B cell (primary cell): ENCODE results near the gene RASD1. TPM values are rescaled to one million over a fixed set of nuclear protein-coding genes. Genes with fewer than 3 reads are reported as not detected.

ENCODE experiments used
- ATAC-seq: fragments of 200-7000 bp; cut with Tn5 transposase; one replicate; pipeline ENCODE4 v1.10.0; 2021; ENCODE audit warnings: low read depth, mild to moderate bottlenecking, moderate number of reproducible peaks, moderate library complexity
- CTCF ChIA-PET: fragments of 350-600 bp; sonication (Branson Sonifier 250); formaldehyde crosslinking; loops from one replicate; lab custom pipeline; 2021; ENCODE audit warnings: antibody characterized with exemption, inconsistent platforms; lab: Charles Lee
- POLR2A ChIA-PET: fragments of 350-600 bp; sonication (Branson Sonifier 250); formaldehyde crosslinking; loops from one replicate; lab custom pipeline; 2021; ENCODE audit warnings: antibody characterized with exemption; lab: Charles Lee
- DNase-seq: peaks from one replicate; pipeline ENCODE4 v3.0.0; 2013
- H2AFZ ChIP-seq: 2 replicates; pipeline ENCODE4 v1.6.1; 2012; ENCODE audit warnings: mild to moderate bottlenecking, low read depth, low read length; ENCODE audit not compliant: insufficient read depth, poor library complexity, severe bottlenecking
- H3K27ac ChIP-seq, 2 donors: 1 replicate in 1 of 2; 2 replicates in 1 of 2; pipeline ENCODE4 v1.5.1; 2012 to 2013; ENCODE audit warnings: low read length in 2 of 2, mild to moderate bottlenecking in 2 of 2, moderate library complexity in 1 of 2
- H3K27me3 ChIP-seq, 4 experiments: fragments of 200-600 bp in 1 of 4; sonication (generic) in 1 of 4; replicated peaks in 1 of 4; 1 replicate in 2 of 4; 2 replicates in 2 of 4; pipeline versions ENCODE4 v1.6.1 to v1.7.0; 2013 to 2016; ENCODE audit warnings: low read length in 3 of 4, mild to moderate bottlenecking in 2 of 4, mixed read lengths in 1 of 4, moderate library complexity in 1 of 4; ENCODE audit not compliant: insufficient read depth in 4 of 4, control insufficient read depth in 3 of 4; ENCODE audit errors: control extremely low read depth in 1 of 4
- H3K36me3 ChIP-seq, 2 experiments: replicated peaks in 1 of 2; 1 replicate in 1 of 2; 2 replicates in 1 of 2; pipeline versions ENCODE4 v1.6.1 to v1.7.1; 2013; ENCODE audit warnings: low read length in 1 of 2; ENCODE audit not compliant: insufficient read depth in 2 of 2, control insufficient read depth in 1 of 2; ENCODE audit errors: control extremely low read depth in 1 of 2, extremely low read depth in 1 of 2
- H3K4me1 ChIP-seq, 2 donors: fragments of 200-600 bp in 1 of 2; sonication (generic) in 1 of 2; 1 replicate in 1 of 2; 2 replicates in 1 of 2; pipeline versions ENCODE4 v1.5.1 to v1.6.1; 2013 to 2017; ENCODE audit warnings: low read length in 2 of 2; ENCODE audit not compliant: control insufficient read depth in 2 of 2, insufficient read depth in 2 of 2
- H3K4me2 ChIP-seq: replicated peaks from 2 replicates; pipeline ENCODE3; 2012; ENCODE audit warnings: mild to moderate bottlenecking, low read depth, low read length; ENCODE audit not compliant: poor library complexity, severe bottlenecking
- H3K4me3 ChIP-seq, 5 experiments: fragments of 200-600 bp in 1 of 5; sonication (generic) in 1 of 5; 1 replicate in 3 of 5; 2 replicates in 2 of 5; pipeline versions ENCODE4 v1.5.1 to v1.7.0; 2011 to 2016; ENCODE audit warnings: low read length in 4 of 5, mild to moderate bottlenecking in 4 of 5, low read depth in 2 of 5, control low read depth in 1 of 5, moderate library complexity in 1 of 5; ENCODE audit not compliant: insufficient read depth in 1 of 5; ENCODE audit errors: control extremely low read depth in 1 of 5, extremely low read depth in 1 of 5
- H3K79me2 ChIP-seq: fragments of 200-600 bp; sonication (generic); one replicate; pipeline ENCODE4 v1.6.0; 2016; ENCODE audit warnings: low read length; ENCODE audit not compliant: control insufficient read depth, insufficient read depth
- H3K9ac ChIP-seq: fragments of 200-600 bp; sonication (generic); 2 replicates; pipeline ENCODE4 v1.6.1; 2017; ENCODE audit warnings: mild to moderate bottlenecking, low read length, moderate library complexity
- H3K9me3 ChIP-seq, 3 donors: one replicate each; pipeline versions ENCODE4 v1.6.1 to v1.7.1; 2013; ENCODE audit warnings: low read length in 2 of 3; ENCODE audit not compliant: control insufficient read depth in 2 of 3, insufficient read depth in 1 of 3; ENCODE audit errors: control extremely low read depth in 1 of 3
- H4K20me1 ChIP-seq: 2 replicates; pipeline ENCODE4 v1.6.0; 2012; ENCODE audit warnings: mild to moderate bottlenecking, low read length; ENCODE audit not compliant: insufficient read depth, control insufficient read depth, poor library complexity, severe bottlenecking
- H3K27ac Mint-ChIP-seq: one replicate; pipeline ENCODE4 v1.8.0; 2021; ENCODE audit warnings: mixed read lengths
- H3K27me3 Mint-ChIP-seq: one replicate; pipeline ENCODE4 v1.8.0; 2021; ENCODE audit warnings: mixed read lengths
- H3K4me1 Mint-ChIP-seq: one replicate; pipeline ENCODE4 v1.8.0; 2021; ENCODE audit warnings: mixed read lengths
- H3K4me3 Mint-ChIP-seq: one replicate; pipeline ENCODE4 v1.8.0; 2021; ENCODE audit warnings: mixed read lengths
- H3K9me3 Mint-ChIP-seq: one replicate; pipeline ENCODE4 v1.8.0; 2022; ENCODE audit warnings: mixed read lengths; ENCODE audit not compliant: insufficient read depth
- EZH2 ChIP-seq: IDR thresholded peaks from 2 replicates; pipeline ENCODE4 v1.6.1; 2012; ENCODE audit warnings: borderline replicate concordance, low read depth, mild to moderate bottlenecking, moderate library complexity, low read length; ENCODE audit not compliant: insufficient read depth, poor library complexity, severe bottlenecking
- WGBS: methylation state at CpG from one replicate; pipeline ENCODE4 v1.1.5; 2013; ENCODE audit warnings: missing lambda C conversion rate; ENCODE audit not compliant: insufficient coverage; 5-methylcytosine and 5-hydroxymethylcytosine counted together
- intact Hi-C: fragments of 100-400 bp; cut with micrococcal nuclease; formaldehyde crosslinking; loops from one replicate; pipeline ENCODE4 v1.10.0; 2022
- polyA plus RNA-seq: library from polyadenylated mRNA; depleted of rRNA; stranded (reverse); fragments of >200 nt; gene quantifications from 2 replicates; pipeline ENCODE4 v1.2.3, GENCODE V29; 2012
- total RNA-seq, 2 donors: library from RNA; stranded (reverse); fragments of 120-200 nt in 1 of 2; gene quantifications; 1 replicate in 1 of 2; 2 replicates in 1 of 2; pipeline versions ENCODE4 v1.2.3 to v1.2.4, GENCODE V29; 2013 to 2022
- TF ChIP-seq, protein P1 (sequence below): fragments of 200-600 bp; IDR thresholded peaks from one replicate; pipeline ENCODE4 v1.8.0; 2022; ENCODE audit warnings: antibody characterized with exemption, mild to moderate bottlenecking

The RASD1 gene
- total and polyA plus RNA-seq, 2 donors (not counting 1 experiment from before 2014, with no cell fraction given): 0.95 to 3.2 TPM

DNA sequence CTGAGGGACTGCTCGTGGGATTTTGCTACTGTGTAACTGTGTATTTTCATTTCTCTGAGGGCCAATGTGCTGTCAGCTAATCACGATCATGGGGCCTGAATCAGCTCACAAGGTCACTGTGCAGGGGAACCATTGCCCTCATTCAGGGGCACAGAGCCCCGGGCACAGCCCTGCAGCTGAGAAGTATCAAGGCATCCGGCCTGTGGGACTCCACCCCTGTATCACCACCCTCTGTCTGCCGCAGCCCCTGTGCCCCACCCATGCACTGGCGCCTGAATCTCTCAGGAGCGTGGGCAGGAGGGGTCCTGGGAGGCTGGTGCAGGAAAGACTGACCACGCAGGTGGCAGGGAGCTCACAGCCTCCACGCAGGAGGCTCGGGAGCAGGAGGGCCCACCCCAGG, 43.4 kb upstream of the RASD1 start:
- no peaks in the 10 kb centered on the region for H3K9me3 Mint-ChIP-seq
- intact Hi-C loops: no loop called here
- POLR2A ChIA-PET: no interaction called here
- no peak overlapping the region for H3K27ac ChIP-seq
- H3K4me2 ChIP-seq: no peak overlapping the region
- H3K27me3 Mint-ChIP-seq: no peaks in the 10 kb centered on the region
- no peak overlapping the region for H3K4me3 ChIP-seq
- CTCF ChIA-PET: no interaction called here
- WGBS: 91% methylated on average over 10 of the region's 10 CpGs
- H3K9me3 ChIP-seq: no peaks in the 10 kb centered on the region
- H3K79me2 ChIP-seq: no peaks in the 10 kb centered on the region
- H3K27me3 ChIP-seq: no peaks in the 10 kb centered on the region
- TF ChIP-seq, protein P1, sequence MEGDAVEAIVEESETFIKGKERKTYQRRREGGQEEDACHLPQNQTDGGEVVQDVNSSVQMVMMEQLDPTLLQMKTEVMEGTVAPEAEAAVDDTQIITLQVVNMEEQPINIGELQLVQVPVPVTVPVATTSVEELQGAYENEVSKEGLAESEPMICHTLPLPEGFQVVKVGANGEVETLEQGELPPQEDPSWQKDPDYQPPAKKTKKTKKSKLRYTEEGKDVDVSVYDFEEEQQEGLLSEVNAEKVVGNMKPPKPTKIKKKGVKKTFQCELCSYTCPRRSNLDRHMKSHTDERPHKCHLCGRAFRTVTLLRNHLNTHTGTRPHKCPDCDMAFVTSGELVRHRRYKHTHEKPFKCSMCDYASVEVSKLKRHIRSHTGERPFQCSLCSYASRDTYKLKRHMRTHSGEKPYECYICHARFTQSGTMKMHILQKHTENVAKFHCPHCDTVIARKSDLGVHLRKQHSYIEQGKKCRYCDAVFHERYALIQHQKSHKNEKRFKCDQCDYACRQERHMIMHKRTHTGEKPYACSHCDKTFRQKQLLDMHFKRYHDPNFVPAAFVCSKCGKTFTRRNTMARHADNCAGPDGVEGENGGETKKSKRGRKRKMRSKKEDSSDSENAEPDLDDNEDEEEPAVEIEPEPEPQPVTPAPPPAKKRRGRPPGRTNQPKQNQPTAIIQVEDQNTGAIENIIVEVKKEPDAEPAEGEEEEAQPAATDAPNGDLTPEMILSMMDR: no peak
- TF ChIP-seq EZH2: no peak
- H3K4me1 Mint-ChIP-seq: no peaks in the 10 kb centered on the region
- no peak overlapping the region for H3K9ac ChIP-seq
- H3K4me1 ChIP-seq: no peaks in the 10 kb centered on the region
- no peaks in the 10 kb centered on the region for H4K20me1 ChIP-seq
- H3K4me3 Mint-ChIP-seq: no peak overlapping the region
- H3K27ac Mint-ChIP-seq: no peak overlapping the region
- no peak for DNase-seq
- ATAC-seq: no peak
- H2AFZ ChIP-seq: no peak overlapping the region
- H3K36me3 ChIP-seq: no peaks in the 10 kb centered on the region

DNA sequence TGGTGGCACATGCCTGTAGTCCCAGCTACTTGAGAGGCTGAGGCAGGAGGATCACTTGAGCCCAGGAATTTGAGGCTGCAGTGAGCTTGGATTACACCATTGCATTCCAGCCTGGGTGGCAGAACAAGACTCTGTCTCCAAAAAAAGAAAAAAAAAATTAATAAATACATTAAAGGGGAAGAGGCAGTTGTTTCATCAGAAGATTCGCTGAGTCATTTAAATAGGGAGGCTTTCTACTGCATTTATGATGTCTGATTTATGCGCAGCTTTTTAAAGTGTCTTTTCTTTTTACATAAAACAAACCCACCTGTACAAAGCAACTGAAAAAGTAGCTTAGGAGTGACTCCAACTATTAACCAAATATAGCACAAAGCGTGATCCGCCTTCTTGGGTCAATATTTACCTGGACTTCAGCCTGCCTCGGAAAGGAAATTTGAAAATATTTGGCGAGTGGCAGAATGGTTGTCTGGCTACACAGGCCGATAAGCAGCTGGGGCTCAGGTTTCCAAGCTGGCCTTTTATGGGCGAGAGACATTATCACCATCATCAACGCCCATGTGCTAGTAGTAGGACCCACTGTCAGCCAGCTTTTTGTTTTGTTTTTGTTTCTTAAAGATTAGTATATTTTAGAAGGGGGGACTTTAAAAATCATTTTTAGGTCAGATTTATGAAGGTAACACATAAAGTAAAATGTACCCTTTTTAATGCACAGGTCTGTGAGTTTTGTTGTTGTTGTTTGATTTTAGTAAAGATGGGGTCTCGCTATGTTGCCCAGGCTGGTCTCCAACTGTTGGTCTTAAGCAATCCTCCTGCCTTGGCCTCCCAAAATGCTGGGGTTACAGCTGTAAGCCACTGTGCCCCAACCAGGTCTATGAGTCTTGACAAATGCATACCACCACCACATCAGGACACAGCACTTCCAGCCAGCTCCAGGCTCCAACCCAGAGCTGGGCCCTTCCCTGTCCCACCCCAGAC, 42.5 kb upstream of the RASD1 start:
- H3K27ac ChIP-seq: no peak overlapping the region
- H4K20me1 ChIP-seq: no peaks in the 10 kb centered on the region
- no peaks in the 10 kb centered on the region for H3K9me3 ChIP-seq
- ATAC-seq (no peak), DNase-seq (no peak)
- no peak overlapping the region for H3K27ac Mint-ChIP-seq
- H3K9me3 Mint-ChIP-seq: no peaks in the 10 kb centered on the region
- TF ChIP-seq EZH2: no peak
- TF ChIP-seq, protein P1: no peak
- no peaks in the 10 kb centered on the region for H3K36me3 ChIP-seq
- no peak overlapping the region for H3K4me3 ChIP-seq
- WGBS: 100% methylated on average over 3 of the region's 10 CpGs
- no peak overlapping the region for H2AFZ ChIP-seq
- H3K4me1 Mint-ChIP-seq: no peaks in the 10 kb centered on the region
- ChIA-PET CTCF (interaction anchor here (0.7 to 0.9 kb wide), 2 partner anchors 75 to 269 kb away, joined by 3 read pairs; no protein-coding TSS in a partner anchor), POLR2A (interaction anchor here (0.5 kb wide), 1 partner anchor 260 kb away, joined by 3 read pairs; no protein-coding TSS in a partner anchor)
- no peaks in the 10 kb centered on the region for H3K27me3 Mint-ChIP-seq
- no peaks in the 10 kb centered on the region for H3K4me1 ChIP-seq
- no peak overlapping the region for H3K4me2 ChIP-seq
- H3K27me3 ChIP-seq: no peaks in the 10 kb centered on the region
- no peak overlapping the region for H3K4me3 Mint-ChIP-seq
- intact Hi-C loops: no loop called here
- H3K79me2 ChIP-seq: no peaks in the 10 kb centered on the region
- no peak overlapping the region for H3K9ac ChIP-seq
